Heart left ventricle (tissue), 13 donors: Measurements from ENCODE around the gene IL2RA.

ENCODE experiments used
- POLR2A ChIP-seq, 2 donors: fragments of 450-650 bp; IDR thresholded peaks; one replicate each; pipeline ENCODE4 v1.6.1; 2017; ENCODE audit warnings: antibody characterized with exemption in 2 of 2, mild to moderate bottlenecking in 2 of 2, moderate library complexity in 2 of 2
- TF ChIP-seq, protein P1 (sequence below), 12 donors: fragments of 200-600 bp; sonication (generic) in 4 of 12; IDR thresholded peaks; one replicate each; pipeline versions ENCODE4 v1.5.0 to v1.8.0; 2018 to 2022; ENCODE audit warnings: antibody characterized with exemption in 12 of 12, mild to moderate bottlenecking in 5 of 12
- donor health status: ischemic (EF 13 %, LVEDD 7.1; RV severe dilation, severe dysfunction).
- donor health status: DM: no; HTN: yes; CAD: no.
- donor health status: DM: no; HTN: no; CAD: no.
- donor health status: ischemic (EF 25% LVEDD 6.9; RV normal size, moderate dysfunction).
- donor health status: ischemic (EF 25% LVEDD 5.7; RV mildly dilated, moderate dysfunction).
- donor health status: ischemic (EF 35%, LVEDD 5.7; RV mildly dilated, moderate dysfunction).
- donor health status: nonischemic (EF 11% LVEDD 7.7; RV severe dilation, severe dysfunction).
- donor health status: DM: yes; HTN: yes; CAD: no.
- donor health status: PGD.
- donor health status: ischemic (EF 29% LVEDD 5.4; RV normal size, mild dysfunction).
- donor health status: nonischemic (EF 23%, LVEDD 6.1; RV moderate dilation, normal function).

DNA sequence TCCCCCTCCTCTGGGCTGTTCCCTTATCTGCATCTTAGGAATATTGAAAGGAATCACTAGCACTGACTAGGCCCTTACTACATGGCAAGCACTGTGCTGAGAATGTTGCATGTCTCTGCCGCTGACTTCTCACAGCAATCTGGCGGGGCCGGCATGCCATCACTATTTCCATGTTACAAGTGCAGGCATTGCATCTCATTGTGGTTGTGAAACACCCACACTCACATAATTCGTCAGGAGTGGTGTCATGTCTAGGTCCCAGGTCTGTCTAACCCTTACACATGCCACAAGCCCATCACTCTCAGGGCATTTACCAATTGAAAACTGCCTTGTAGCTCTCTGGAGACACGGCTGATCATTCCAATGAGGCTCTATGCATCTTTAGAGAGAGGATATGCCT is 8.5 kb upstream of the IL2RA start:
- TF ChIP-seq, protein P1, sequence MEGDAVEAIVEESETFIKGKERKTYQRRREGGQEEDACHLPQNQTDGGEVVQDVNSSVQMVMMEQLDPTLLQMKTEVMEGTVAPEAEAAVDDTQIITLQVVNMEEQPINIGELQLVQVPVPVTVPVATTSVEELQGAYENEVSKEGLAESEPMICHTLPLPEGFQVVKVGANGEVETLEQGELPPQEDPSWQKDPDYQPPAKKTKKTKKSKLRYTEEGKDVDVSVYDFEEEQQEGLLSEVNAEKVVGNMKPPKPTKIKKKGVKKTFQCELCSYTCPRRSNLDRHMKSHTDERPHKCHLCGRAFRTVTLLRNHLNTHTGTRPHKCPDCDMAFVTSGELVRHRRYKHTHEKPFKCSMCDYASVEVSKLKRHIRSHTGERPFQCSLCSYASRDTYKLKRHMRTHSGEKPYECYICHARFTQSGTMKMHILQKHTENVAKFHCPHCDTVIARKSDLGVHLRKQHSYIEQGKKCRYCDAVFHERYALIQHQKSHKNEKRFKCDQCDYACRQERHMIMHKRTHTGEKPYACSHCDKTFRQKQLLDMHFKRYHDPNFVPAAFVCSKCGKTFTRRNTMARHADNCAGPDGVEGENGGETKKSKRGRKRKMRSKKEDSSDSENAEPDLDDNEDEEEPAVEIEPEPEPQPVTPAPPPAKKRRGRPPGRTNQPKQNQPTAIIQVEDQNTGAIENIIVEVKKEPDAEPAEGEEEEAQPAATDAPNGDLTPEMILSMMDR (IDR thresholded peaks at IDR 0.05): no peak
- TF ChIP-seq POLR2A (IDR thresholded peaks at IDR 0.05): no peak
